PC-9 (cell line): Measurements from ENCODE around the gene PKD2L2.

ENCODE experiments used
- CTCF ChIP-seq: fragments of 200-600 bp; sonication (generic); conservative IDR thresholded peaks from 2 replicates; pipeline ENCODE4 v1.6.1; 2017; ENCODE audit warnings: mixed run types, antibody characterized with exemption, mild to moderate bottlenecking, moderate library complexity
- EZH2 ChIP-seq: fragments of 200-600 bp; sonication (generic); IDR thresholded peaks from 2 replicates; pipeline ENCODE4 v1.8.0; 2017; ENCODE audit warnings: antibody characterized with exemption, low read depth

- TF ChIP-seq CTCF = no peak
- no peak for TF ChIP-seq EZH2
Observed at GRCh38 chr5:137960141-137960540, 70.9 kb downstream of the PKD2L2 start.
